ENCODE data around the gene FSTL5. TPM values are rescaled to one million over a fixed set of nuclear protein-coding genes. Genes with fewer than 3 reads are reported as not detected.

Gene FSTL5
- total and polyA plus RNA-seq, 10 of the 15 experiments (the other 5 are each of a cell fraction or from before 2014, with no cell fraction given): 0.04 to 2.4 (median 0.08) TPM; not detected in 4

DNA sequence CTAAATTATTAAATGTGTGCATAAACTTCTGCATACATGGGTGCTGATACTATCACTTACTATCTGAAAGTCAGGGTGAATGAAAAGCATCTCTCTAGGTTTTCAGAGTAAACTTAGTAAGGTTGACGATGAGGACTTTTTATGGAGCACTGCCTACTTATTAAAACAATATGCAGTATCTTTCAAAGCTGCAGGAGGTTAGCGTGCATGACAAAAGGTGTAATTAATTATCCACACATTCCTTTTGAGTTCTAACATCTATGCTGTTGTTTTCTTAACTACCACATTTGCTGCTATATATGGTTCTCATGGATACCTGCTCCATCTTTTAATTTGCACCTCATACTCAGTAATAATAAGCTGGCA, 256.2 kb downstream of the FSTL5 start:
- Histone ChIP-seq H3K4me3 (no peak overlapping the region), H3K4me2 (ENCODE audit: control insufficient read depth, insufficient read depth) (no peak overlapping the region), H3K36me3 (ENCODE audit: control insufficient read depth in 2 of 2, insufficient read depth in 2 of 2, low read length in 1 of 2) (no peaks in the 10 kb centered on the region), H3K4me1 (ENCODE audit: control insufficient read depth, insufficient read depth, low read length) (no peaks in the 10 kb centered on the region), H3K9ac (ENCODE audit: control insufficient read depth, insufficient read depth, low read length) (no peak overlapping the region), H3K27me3 (replicated peaks in 1 of 2; ENCODE audit: control insufficient read depth in 2 of 2, insufficient read depth in 2 of 2, low read length in 1 of 2) (no peaks in the 10 kb centered on the region), H3K27ac (ENCODE audit: control insufficient read depth, insufficient read depth) (no peak overlapping the region), H2AFZ (ENCODE audit: control insufficient read depth, low read depth, low read length) (no peak overlapping the region), H3K9me3 (replicated peaks; ENCODE audit: control insufficient read depth, insufficient read depth, low read length) (no peaks in the 10 kb centered on the region), H3K79me2 (ENCODE audit: control insufficient read depth, insufficient read depth, low read length) (no peaks in the 10 kb centered on the region), H4K20me1 (ENCODE audit: control insufficient read depth, insufficient read depth) (no peaks in the 10 kb centered on the region)
- ATAC-seq (no peak), FAIRE-seq (no peak), DNase-seq (ENCODE audit: low read depth, low spot score) (no peak)
- TF ChIP-seq CUX1 (IDR thresholded peaks at IDR 0.05; ENCODE audit: insufficient replicate concordance, low read depth, low read length) (no peak), HDAC2 (IDR thresholded peaks at IDR 0.05) (no peak), CHD4 (IDR thresholded peaks at IDR 0.05) (no peak), NFYB (IDR thresholded peaks at IDR 0.05; ENCODE audit: insufficient read depth, low read depth, low read length) (no peak), SUZ12 (IDR thresholded peaks at IDR 0.05; ENCODE audit: unreplicated experiment) (no peak), TARDBP (IDR thresholded peaks at IDR 0.05; ENCODE audit: borderline replicate concordance) (no peak), PKNOX1 (IDR thresholded peaks at IDR 0.05) (no peak), HCFC1 (IDR thresholded peaks at IDR 0.05; ENCODE audit: low read length) (no peak), SMAD5 (IDR thresholded peaks at IDR 0.05; ENCODE audit: low read depth) (no peak), ZBED1 (IDR thresholded peaks at IDR 0.05; ENCODE audit: borderline replicate concordance) (no peak), FOXK2 (IDR thresholded peaks at IDR 0.05) (no peak), NRF1 (conservative IDR thresholded peaks at IDR 0.05; ENCODE audit: low read depth, low read length) (no peak), DPF2 (IDR thresholded peaks at IDR 0.05) (no peak), MEF2B (IDR thresholded peaks at IDR 0.05; ENCODE audit: partially characterized antibody, poor library complexity, severe bottlenecking) (no peak)
- SMC1A ChIA-PET (ENCODE audit: uncharacterized antibody, unreplicated experiment): no interaction called here
- POLR2A ChIA-PET: no interaction called here
- no TSS peak for BruUV-seq (replicated peaks)
- intact Hi-C loops (cut with micrococcal nuclease; ENCODE audit: unreplicated experiment) (no loop called here), in situ Hi-C loops (cut with MboI) (no loop called here)
- RAD21 ChIA-PET (ENCODE audit: unreplicated experiment): no interaction called here
- CTCF ChIA-PET: interaction anchor here (0.6 kb wide), 1 partner anchor 8 kb away, joined by 3 read pairs; no protein-coding TSS in a partner anchor
- 4% methylated on average over 2 of the region's 2 CpGs for WGBS (ENCODE audit: insufficient coverage, insufficient replicate concordance, low lambda C conversion rate, missing lambda C conversion rate)

Data from GM12878 (cell line).